ENCODE measurements around the gene DNAJB8.
A peak's percentile ranks its signal among the peaks of the same experiment; 100 is the strongest.

DNAJB8 gene

DNA sequence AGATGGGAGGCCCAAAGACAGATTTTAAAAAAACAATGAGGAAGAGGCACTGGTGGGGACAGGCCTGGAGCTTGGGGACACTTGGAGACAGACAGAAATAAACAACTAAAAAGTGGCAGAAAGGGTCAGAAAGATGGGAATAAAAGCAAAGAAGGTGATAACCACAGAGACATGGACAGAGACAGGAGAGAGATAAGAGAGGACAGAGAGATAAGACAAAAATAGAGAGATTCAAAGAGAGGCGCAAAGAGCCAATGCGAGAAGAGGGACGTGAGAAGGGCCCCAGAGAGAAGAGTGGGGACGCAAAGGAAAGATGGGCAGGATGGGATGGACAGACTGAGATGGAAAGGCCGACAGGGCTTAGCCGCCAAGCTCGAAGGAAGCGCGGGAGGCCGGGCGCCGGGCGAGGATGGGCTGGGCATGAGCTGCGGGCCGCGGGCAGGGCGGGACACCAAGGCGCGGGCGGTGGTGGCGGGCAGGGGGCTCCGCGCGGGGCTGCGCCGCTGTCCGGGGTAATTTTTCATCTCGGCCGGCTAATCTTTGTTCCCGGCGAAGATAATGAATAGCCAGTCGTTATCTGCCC is 29.4 kb upstream of the DNAJB8 start:
- in situ Hi-C loops (cut with MboI; ENCODE audit: low pct_unique_long_range_greater_than_20kb, low sequenced_read_pairs), result no loop called here
- DNase-seq, result no peak

DNA sequence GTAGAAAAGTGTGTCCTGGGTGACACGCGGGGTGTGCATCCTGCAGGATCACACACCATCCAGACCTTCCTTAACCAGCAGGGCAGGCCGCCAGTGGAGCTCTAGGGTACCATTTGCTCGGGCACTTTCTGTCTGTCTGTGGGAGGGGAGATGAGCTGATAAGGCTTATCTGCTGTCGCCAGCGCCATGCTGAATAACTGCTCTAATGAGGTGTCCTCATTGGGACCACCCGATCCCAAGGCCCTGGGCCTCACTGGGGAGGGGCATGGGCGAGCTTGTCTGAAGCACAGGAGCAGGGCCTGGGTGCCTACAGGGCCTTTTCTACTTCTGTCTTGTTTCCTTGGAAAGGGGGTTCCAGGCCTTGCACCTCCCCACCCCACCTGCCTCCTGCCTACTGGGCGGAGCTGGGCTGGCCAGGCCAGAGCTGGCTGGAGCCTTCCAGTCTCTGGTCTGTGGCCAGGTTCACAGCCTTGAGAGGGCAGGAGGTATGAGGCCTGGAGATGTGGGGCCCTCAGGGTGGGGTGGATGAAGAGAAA is 28.8 kb upstream of the DNAJB8 start:
- in situ Hi-C loops (cut with MboI; ENCODE audit: low pct_unique_long_range_greater_than_20kb, low sequenced_read_pairs), result no loop called here
- DNase-seq, result peak; percentile 57

DNA sequence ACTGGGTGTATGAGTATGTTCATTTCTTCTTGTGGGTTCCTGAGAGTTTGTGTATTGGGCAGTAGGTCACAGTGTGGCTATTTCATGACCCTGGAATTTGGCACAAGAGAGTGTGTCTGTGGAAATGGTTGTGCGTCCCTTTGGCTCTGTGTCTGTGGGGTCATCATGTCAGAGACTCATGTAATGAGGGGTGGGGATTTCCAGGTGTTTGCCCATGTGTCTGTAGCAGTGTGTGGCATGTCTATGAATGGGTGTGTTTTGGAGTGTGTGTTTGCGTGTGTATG is 27.6 kb upstream of the DNAJB8 start:
- in situ Hi-C loops (cut with MboI; ENCODE audit: low pct_unique_long_range_greater_than_20kb, low sequenced_read_pairs), result no loop called here
- no peak for DNase-seq

DNA sequence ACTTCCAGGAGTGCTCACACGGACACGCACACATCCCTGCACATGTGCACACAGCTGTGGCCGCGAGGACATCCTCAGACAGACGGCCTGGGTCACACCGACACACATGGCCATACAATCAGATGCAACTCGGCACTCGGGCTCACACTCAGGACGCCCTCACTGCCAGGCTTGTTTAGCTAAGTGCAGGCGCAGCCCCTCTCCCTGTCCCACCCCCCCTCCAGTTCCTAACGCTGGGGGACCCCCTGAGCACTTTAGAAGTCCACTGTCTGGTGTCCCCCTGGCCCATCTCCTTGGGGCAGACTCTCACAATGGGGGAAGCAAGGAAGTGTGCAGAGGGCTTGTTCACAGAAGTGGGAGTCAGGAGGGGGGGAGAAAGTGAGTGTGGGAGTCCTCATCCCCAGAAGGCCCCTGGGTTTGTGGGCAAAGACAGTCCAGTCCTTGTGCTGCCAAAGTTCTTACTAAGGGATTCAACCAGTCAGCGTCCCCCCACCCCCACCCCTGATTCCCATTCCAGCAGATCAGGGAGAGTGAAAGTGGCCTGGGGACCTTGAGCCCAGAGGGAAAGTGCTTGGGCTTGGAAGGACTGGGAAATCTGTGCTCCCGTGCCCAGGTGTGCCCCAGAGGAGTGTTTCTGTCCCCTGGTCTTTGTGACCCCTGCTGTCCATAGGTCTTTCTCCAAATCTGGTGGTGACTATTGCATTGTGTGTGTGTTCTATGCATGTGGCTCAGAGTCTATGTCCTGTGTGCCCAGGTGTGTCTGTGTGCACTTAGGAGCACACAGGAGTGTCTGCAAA is 27.1 kb upstream of the DNAJB8 start:
- in situ Hi-C loops (cut with MboI; ENCODE audit: low pct_unique_long_range_greater_than_20kb, low sequenced_read_pairs), result no loop called here
- DNase-seq, result no peak

DNA sequence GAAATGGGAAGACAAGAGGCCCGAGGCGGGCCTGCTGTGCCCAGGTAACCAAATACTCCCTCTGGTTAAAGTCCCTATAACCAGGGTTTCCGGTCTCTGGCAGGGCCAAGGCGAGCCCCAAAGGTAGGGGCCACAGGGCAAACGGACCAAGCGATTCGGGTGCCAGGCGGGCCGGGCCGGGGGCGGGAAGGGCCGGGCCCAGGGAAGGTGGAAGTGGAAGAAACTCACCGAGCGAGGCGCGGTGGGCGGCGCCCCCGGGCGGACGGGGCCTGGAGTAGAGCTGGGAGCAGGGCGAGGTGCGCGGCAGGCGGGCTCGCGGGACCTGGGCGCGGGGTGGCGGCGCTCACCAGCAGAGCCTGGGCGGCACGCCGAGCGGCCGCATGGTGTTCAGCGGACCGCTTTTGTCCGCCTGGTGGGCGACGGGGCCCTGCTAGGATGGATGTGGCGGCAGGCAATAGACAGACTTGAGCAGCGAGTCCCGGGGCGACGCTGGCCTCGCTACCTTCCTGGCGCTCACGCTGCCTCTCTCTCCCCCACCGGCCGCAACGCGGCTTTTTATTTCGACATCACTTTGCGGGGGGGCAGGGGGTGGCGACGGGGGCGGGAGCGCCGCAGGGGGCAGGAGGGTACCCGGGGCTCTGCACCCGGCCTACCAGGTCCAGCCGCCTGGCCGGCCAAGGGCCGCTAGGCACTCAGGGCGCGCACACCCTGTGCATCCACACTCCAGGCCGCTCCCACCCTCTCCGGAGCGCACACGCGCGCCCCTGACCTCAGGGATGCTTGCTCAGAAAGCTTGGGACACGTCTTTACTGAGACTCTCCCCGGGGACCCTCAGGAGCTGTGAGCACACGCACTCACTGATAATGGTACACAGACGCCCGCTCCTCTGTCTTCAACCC is 26.2 kb upstream of the DNAJB8 start, which contains the start of gene GATA2:
Gene GATA2 (minus strand): TSS at position 531 of the 899 bp plus-strand sequence. CDS start 6,170 bp downstream, outside the sequence.
- in situ Hi-C loops (cut with MboI; ENCODE audit: low pct_unique_long_range_greater_than_20kb, low sequenced_read_pairs), result no loop called here
- peak; percentile 72 for DNase-seq

DNA sequence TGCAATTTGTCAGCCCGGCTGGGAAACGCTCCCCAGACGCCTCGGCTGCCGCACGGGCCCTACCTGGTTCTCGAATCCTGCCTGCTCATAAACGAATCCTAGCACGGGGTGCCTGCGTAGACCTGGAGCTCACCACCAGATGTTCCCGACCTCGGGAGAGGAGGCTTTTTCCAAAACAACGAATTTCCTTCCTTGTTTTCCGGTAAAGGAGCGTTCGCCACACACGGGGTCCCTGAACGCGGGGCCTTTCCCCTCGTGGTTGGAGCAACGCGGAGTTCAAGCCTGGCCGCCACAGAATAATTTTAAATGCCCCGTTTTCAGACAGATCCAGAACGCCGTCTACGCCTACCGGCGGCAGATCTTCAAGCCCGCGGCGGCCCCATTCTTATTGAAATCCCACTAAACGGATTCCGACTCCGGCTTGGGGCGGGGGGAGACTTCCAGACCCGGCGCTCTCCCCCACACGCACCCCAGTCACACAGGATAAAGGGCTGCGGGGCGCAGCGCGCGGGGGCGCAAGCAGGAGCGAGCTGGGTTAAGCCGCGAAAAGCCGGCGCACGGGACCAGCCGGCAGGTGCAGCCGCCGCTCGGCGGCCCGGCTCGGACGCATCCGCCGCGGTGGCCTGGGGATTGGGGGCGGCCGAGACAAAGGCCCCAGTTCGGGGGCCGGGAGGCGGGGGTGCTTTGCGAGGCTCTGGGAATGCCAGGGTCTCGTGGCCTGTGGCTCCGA is 25.4 kb upstream of the DNAJB8 start:
- DNase-seq, result no peak
- in situ Hi-C loops (cut with MboI; ENCODE audit: low pct_unique_long_range_greater_than_20kb, low sequenced_read_pairs), result no loop called here

DNA sequence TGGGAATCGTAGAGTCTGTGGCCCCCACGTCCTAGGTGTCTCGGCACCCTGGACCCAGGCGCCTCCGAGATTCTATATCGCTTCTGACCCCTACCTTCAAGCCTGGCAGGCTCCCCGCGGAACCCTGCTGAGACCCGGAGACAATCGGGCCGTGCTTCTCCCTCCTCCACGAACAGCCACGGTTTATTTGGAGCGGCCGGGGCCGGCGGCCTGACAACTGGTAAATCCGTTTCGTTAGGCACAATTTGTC is 24.9 kb upstream of the DNAJB8 start:
- in situ Hi-C loops (cut with MboI; ENCODE audit: low pct_unique_long_range_greater_than_20kb, low sequenced_read_pairs), result no loop called here
- peak; percentile 43 for DNase-seq

DNA sequence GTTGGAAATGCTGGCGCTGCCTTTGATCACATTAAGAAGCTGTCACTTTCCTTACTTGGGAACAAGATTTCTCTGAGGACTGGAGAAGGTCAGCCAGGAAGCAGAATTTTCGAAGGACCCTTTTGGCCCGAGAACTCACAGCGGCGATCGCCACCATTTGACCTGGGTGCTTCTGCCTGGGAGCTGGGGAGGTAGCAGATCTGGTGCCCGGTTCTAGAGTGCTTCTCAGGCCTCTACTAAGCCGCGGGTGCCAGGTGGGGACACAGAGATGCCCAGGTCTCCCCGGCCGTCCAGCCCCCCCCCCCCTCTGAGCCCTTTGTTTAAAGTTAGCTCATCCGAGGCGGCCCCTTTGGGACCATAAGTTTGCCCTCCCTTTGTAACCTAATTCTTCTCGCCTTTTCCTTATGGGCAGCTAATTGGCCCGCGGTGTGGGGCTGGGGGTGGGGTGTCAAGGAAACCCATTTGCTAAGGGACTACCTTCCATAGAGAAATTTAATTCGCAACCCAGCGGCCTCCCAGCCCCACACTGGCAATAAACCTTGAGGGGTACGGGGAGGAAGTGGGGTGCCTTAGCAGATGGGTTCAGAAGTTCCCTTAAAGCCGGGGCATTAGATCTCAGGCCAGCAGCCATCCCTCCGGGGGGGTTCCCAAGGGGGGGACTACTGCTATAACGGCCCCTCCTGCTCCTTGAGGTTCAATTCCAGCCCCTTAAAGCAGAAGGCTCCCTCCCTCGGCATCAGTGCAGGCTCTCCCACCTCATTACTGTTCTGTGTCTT is 24.4 kb upstream of the DNAJB8 start:
- DNase-seq, result peak; percentile 48
- in situ Hi-C loops (cut with MboI; ENCODE audit: low pct_unique_long_range_greater_than_20kb, low sequenced_read_pairs), result no loop called here

DNA sequence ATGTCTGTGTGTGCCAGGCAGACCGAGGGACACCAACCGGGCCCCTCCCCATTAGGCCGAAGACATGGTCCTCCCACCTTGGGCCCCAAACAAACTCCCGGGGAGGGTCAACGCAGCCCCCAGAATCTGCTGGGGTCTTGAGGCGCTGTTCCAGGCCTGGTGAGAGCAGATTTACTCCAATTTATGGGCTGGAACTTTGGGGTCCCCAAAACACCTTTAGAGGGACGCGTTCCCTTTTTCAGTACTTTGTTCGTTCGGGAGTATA is 23.9 kb upstream of the DNAJB8 start:
- in situ Hi-C loops (cut with MboI; ENCODE audit: low pct_unique_long_range_greater_than_20kb, low sequenced_read_pairs), result no loop called here
- DNase-seq, result no peak

DNA sequence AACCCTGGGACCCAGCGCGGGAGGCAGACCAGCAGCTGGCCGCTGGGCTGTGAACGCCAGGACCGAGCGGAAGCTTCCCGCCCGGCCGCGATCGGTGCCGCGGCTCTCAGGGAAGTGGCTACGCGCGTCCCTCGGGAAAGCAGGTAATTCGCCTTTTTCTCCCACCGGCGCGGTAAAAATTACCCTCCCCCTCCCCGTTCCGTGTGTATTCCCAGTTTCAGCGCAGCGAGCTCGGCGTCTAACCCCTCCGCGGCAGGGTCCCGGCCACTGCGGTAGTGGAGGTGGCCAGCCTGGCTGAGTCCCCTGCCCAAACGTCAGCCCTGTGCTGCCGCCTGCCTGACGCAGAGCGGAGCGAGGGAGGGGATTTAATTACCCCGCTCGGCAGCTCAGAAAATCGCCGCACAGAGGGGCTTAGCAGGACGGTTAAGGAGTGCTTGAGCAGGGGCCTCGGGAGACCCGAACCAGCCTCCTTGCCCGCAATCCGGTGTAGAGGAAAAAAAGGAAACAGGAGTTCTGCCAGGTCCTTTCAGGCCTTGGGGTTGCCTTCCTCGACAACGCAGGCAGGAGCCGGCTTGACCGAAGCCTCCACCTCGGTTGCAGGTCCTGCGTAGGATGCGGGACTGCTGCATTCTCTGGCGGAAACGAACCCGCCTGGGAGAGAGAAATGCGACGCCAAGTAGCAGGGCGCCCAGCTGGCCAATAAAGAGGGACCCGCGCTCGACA is 23.4 kb upstream of the DNAJB8 start:
- DNase-seq, result peak; percentile 62
- in situ Hi-C loops (cut with MboI; ENCODE audit: low pct_unique_long_range_greater_than_20kb, low sequenced_read_pairs), result loop anchor here (10.0 kb wide), 1 partner anchor 55 kb away; no protein-coding TSS in a partner anchor

DNA sequence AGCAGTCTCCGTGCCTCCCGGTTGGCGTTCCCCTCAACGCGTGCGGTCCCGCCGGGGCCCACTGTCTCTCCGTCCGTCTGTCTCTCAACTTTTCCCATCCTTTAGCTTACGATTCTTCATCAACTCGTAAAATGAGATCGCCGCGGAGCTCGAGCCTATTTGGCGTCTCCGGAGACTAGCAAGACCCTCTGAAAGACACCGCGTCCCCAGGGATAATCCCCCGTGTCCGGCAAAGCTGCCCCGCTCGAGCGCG is 22.9 kb upstream of the DNAJB8 start:
- DNase-seq, result no peak
- in situ Hi-C loops (cut with MboI; ENCODE audit: low pct_unique_long_range_greater_than_20kb, low sequenced_read_pairs), result loop anchor here (10.0 kb wide), 1 partner anchor 55 kb away; no protein-coding TSS in a partner anchor

DNA sequence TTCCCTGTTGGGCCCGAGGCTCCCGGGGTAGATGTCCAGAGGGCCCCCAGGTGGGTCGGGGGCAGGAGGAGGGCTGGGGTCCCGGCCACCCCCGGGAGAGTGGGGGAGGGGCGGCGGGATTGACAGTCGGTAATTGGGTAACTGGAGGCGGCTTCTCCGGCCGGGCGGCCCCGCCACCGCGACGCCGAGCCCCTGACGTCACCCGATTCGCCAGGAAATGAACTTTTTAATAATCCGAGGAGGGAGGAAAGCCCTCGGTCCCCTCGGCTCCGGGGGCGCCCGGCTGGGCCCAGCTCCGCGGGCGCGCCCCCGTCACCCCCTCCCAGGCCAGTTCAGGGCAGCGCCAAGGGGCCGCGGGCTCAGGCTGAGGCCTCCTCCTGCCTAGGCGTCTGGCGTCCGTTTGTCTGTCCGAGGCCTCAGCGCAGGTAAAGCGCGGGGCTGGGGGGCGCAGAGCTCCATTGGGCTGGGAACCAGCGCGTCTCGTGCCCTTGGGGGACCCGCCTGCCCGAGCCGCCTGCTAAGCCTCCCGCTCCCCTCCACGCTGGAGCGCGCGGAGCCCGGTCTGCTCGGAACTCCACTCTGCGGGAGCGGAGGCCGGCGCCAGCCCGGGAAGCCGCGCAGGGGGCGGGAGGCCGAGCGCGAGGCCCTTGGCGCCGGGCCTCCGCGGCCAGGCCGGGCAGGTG is 22.4 kb upstream of the DNAJB8 start:
- peak; percentile 83 for DNase-seq
- in situ Hi-C loops (cut with MboI; ENCODE audit: low pct_unique_long_range_greater_than_20kb, low sequenced_read_pairs), result loop anchor here (10.0 kb wide), 1 partner anchor 54 kb away; no protein-coding TSS in a partner anchor

DNA sequence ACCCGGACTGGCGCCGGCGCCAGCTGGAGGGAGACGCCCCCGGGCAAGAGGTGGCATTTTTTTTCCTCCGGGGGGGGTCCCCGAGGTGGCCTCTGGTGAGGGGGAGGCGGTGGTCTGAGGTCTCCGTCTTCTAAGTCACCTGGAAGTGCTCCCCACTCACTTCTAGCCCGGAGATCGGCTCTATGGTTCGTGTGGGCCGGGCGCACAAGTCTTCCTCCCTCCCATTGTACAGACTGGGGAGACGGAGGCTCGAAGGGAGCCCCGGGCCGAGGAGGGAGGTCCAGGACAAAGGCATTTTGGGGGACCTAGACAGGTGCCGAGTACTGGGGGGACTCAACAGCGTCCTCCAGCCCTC is 21.9 kb upstream of the DNAJB8 start:
- in situ Hi-C loops (cut with MboI; ENCODE audit: low pct_unique_long_range_greater_than_20kb, low sequenced_read_pairs), result loop anchor here (10.0 kb wide), 1 partner anchor 54 kb away; no protein-coding TSS in a partner anchor
- DNase-seq, result peak; percentile 68

DNA sequence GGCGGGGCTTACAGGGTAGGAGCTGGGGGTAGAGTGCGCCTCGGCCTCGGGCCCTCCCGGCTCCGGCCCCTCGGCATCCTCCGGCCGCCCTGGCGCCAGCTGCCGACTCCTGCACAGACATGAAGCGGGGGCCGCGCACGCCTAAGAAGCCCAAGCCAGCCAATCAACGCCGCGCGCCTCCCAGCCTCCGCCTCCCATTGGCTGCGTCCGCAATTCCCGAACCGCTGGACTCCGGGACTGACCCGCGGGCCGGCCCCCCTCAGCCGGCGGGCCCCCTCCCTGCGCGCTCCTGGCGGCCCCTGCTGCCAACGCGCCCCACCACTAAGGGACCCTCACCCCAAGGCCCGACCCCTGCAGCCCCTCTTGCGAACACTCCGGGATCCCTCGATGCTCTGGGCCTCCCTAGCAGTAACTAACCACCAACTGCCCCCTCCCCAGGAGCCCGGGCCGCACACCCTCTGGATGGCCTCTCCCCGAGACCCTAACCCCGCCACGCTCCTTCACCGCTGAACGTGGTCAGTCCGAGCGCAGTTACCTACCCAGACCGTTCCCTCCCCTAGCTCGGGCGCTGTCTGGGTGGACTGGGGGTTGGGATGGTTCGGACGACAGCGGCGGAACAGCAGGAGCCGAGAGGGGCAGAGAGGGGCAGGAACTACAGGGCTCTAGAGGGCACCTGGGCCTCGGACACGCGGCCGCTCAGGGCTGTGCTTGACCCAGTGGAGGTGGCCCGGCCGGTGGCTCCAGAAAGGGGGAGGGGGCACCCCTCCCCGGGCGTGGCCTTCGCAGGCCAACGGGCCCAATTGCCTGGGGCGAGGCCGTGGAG is 21.3 kb upstream of the DNAJB8 start:
- in situ Hi-C loops (cut with MboI; ENCODE audit: low pct_unique_long_range_greater_than_20kb, low sequenced_read_pairs), result loop anchor here (10.0 kb wide), 1 partner anchor 53 kb away; no protein-coding TSS in a partner anchor
- peak; percentile 88 for DNase-seq

DNA sequence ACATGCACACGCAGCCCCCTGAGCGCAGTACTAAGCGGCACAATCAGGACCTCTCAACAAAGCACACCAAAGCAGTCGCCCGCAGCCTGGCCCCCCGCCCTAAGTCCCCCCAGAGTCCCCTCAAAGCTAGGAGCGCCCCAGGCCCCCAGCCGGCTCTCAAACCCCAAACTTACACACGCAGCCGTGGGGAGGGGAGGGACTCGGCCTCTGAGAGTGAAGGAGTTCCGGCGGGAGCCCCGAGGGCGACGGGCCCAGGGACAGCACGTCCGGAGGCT is 20.8 kb upstream of the DNAJB8 start:
- DNase-seq, result no peak
- in situ Hi-C loops (cut with MboI; ENCODE audit: low pct_unique_long_range_greater_than_20kb, low sequenced_read_pairs), result loop anchor here (10.0 kb wide), 1 partner anchor 53 kb away; no protein-coding TSS in a partner anchor

DNA sequence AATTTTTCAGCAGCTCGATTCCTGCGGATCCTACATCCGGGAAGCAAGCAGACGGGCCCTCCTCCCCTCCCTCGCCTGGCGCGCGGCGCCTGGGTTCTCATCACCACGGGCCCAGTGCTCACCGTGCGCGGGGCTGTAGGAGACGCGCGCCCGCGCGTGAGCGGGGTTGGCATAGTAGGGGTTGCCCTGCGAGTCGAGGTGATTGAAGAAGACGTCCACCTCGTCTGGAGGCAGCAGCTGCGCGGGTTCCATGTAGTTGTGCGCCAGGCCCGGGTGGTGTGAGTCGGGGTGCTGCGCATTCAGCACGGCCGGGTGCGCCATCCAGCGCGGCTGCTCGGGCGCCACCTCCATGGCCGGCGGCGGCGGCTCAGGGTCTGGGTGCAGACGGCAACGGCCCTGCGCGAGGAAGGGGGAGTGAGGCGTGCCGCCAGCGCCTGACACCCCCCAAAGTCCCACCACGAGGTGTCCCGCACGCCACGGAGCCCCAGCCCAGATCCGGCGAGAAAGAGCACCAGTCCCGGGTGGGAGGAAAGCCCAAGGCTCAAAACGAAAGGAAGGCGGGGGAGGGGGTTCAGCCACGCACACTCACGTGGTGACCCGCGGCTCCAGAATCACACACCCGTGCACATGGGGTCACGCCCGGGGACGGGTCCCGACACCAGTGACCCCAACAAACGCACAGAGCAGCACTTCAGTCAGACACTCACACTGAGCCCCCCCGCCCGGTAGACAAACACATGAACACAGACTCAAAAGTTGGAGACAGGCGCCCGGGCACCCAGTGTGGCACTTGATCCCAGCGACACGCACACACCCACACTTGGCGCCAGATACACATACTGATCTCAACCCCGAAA is 20.2 kb upstream of the DNAJB8 start:
- peak; percentile 43 for DNase-seq

More for the DNA sequence above, 20.2 kb upstream of the DNAJB8 start:
- in situ Hi-C loops (cut with MboI; ENCODE audit: low pct_unique_long_range_greater_than_20kb, low sequenced_read_pairs), result loop anchor here (10.0 kb wide), 1 partner anchor 52 kb away; no protein-coding TSS in a partner anchor
